Measurements from ENCODE around the gene SGK1. TPM values are rescaled to one million over a fixed set of nuclear protein-coding genes. Genes with fewer than 3 reads are reported as not detected.

Gene SGK1
- total RNA-seq, 2 donors from 2014 or later: 9.7 to 13.0 TPM

GRCh38 chr6:134303891-134304290 is 14.0 kb downstream of the SGK1 start:
- TF ChIP-seq CTCF (conservative IDR thresholded peaks at IDR 0.05): no peak
- H3K4me1 ChIP-seq (ENCODE audit: control insufficient read depth, insufficient read depth, low read length): no peaks in the 10 kb centered on the region
- H3K9me3 ChIP-seq (ENCODE audit: control insufficient read depth, low read length): no peaks in the 10 kb centered on the region
- no peaks in the 10 kb centered on the region for H3K36me3 Mint-ChIP-seq (ENCODE audit: low read depth)
- H3K4me3 Mint-ChIP-seq: no peak overlapping the region
- H3K9me3 Mint-ChIP-seq: no peaks in the 10 kb centered on the region
- peaks cover 7% of the 10 kb centered on the region for H3K4me1 Mint-ChIP-seq
- no peak for DNase-seq
- H3K27ac ChIP-seq (ENCODE audit: low read depth, low read length): no peak overlapping the region
- H3K36me3 ChIP-seq (ENCODE audit: control insufficient read depth, insufficient read depth, low read length): no peaks in the 10 kb centered on the region
- H3K27me3 ChIP-seq (ENCODE audit: control insufficient read depth, insufficient read depth, low read length, poor library complexity, severe bottlenecking): no peaks in the 10 kb centered on the region
- no peak overlapping the region for H3K4me3 ChIP-seq (ENCODE audit: low read length)
- 91 to 92% methylated on average over 4 to 6 of the region's 6 CpGs for WGBS, 2 experiments (ENCODE audit: insufficient coverage in 1 of 2, insufficient read length in 1 of 2)
- H3K27ac Mint-ChIP-seq: no peak overlapping the region
- H3K9ac ChIP-seq (ENCODE audit: extremely low read depth, low read length, poor library complexity, severe bottlenecking): no peak overlapping the region
- H3K27me3 Mint-ChIP-seq (ENCODE audit: insufficient read depth): no peaks in the 10 kb centered on the region

- Histone ChIP-seq H3K9me3 (ENCODE audit: control insufficient read depth, low read length) (no peaks in the 10 kb centered on the region), H3K27me3 (ENCODE audit: control insufficient read depth, insufficient read depth, low read length, poor library complexity, severe bottlenecking) (no peaks in the 10 kb centered on the region), H3K36me3 (ENCODE audit: control insufficient read depth, insufficient read depth, low read length) (no peaks in the 10 kb centered on the region), H3K27ac (ENCODE audit: low read depth, low read length) (no peak overlapping the region), H3K4me1 (ENCODE audit: control insufficient read depth, insufficient read depth, low read length) (no peaks in the 10 kb centered on the region), H3K9ac (ENCODE audit: extremely low read depth, low read length, poor library complexity, severe bottlenecking) (no peak overlapping the region), H3K4me3 (ENCODE audit: low read length) (no peak overlapping the region)
- WGBS, 2 experiments (ENCODE audit: insufficient coverage in 1 of 2, insufficient read length in 1 of 2): 97% methylated on average over 3 of the region's 3 CpGs; no CpG with 5 or more reads in 1 of the 2 experiments
- H3K9me3 Mint-ChIP-seq: no peaks in the 10 kb centered on the region
- H3K4me3 Mint-ChIP-seq: no peak overlapping the region
- no peak for TF ChIP-seq CTCF (conservative IDR thresholded peaks at IDR 0.05)
- H3K36me3 Mint-ChIP-seq (ENCODE audit: low read depth): no peaks in the 10 kb centered on the region
- no peak for DNase-seq
- no peak overlapping the region for H3K27ac Mint-ChIP-seq
- no peaks in the 10 kb centered on the region for H3K27me3 Mint-ChIP-seq (ENCODE audit: insufficient read depth)
- no peaks in the 10 kb centered on the region for H3K4me1 Mint-ChIP-seq
These were observed 18.7 kb downstream of the SGK1 start for GRCh38 chr6:134299236-134299635.

GRCh38 chr6:134296762-134297161 is 21.1 kb downstream of the SGK1 start:
- H3K36me3 Mint-ChIP-seq (ENCODE audit: low read depth): no peaks in the 10 kb centered on the region
- no peaks in the 10 kb centered on the region for H3K27me3 ChIP-seq (ENCODE audit: control insufficient read depth, insufficient read depth, low read length, poor library complexity, severe bottlenecking)
- H3K27ac Mint-ChIP-seq: no peak overlapping the region
- no peaks in the 10 kb centered on the region for H3K4me1 Mint-ChIP-seq
- no peaks in the 10 kb centered on the region for H3K9me3 ChIP-seq (ENCODE audit: control insufficient read depth, low read length)
- no peaks in the 10 kb centered on the region for H3K27me3 Mint-ChIP-seq (ENCODE audit: insufficient read depth)
- H3K9ac ChIP-seq (ENCODE audit: extremely low read depth, low read length, poor library complexity, severe bottlenecking): no peak overlapping the region
- H3K9me3 Mint-ChIP-seq: no peaks in the 10 kb centered on the region
- no peaks in the 10 kb centered on the region for H3K36me3 ChIP-seq (ENCODE audit: control insufficient read depth, insufficient read depth, low read length)
- no peak for DNase-seq
- no peak overlapping the region for H3K4me3 ChIP-seq (ENCODE audit: low read length)
- no peaks in the 10 kb centered on the region for H3K4me1 ChIP-seq (ENCODE audit: control insufficient read depth, insufficient read depth, low read length)
- no peak overlapping the region for H3K4me3 Mint-ChIP-seq
- WGBS, 2 experiments (ENCODE audit: insufficient coverage in 1 of 2, insufficient read length in 1 of 2): 89% methylated on average over 7 of the region's 7 CpGs; no CpG with 5 or more reads in 1 of the 2 experiments
- no peak overlapping the region for H3K27ac ChIP-seq (ENCODE audit: low read depth, low read length)
- no peak for TF ChIP-seq CTCF (conservative IDR thresholded peaks at IDR 0.05)

All from endodermal cell (in vitro differentiated cells).